ENCODE data around the gene ORC6.
A peak's percentile ranks its signal among the peaks of the same experiment; 100 is the strongest.
"Not testable (repeated sequence)": the region's sequence is repeated elsewhere in the genome, so short reads cannot be mapped to it uniquely, and the experiment has no call there.

Gene ORC6, protein sequence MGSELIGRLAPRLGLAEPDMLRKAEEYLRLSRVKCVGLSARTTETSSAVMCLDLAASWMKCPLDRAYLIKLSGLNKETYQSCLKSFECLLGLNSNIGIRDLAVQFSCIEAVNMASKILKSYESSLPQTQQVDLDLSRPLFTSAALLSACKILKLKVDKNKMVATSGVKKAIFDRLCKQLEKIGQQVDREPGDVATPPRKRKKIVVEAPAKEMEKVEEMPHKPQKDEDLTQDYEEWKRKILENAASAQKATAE

DNA sequence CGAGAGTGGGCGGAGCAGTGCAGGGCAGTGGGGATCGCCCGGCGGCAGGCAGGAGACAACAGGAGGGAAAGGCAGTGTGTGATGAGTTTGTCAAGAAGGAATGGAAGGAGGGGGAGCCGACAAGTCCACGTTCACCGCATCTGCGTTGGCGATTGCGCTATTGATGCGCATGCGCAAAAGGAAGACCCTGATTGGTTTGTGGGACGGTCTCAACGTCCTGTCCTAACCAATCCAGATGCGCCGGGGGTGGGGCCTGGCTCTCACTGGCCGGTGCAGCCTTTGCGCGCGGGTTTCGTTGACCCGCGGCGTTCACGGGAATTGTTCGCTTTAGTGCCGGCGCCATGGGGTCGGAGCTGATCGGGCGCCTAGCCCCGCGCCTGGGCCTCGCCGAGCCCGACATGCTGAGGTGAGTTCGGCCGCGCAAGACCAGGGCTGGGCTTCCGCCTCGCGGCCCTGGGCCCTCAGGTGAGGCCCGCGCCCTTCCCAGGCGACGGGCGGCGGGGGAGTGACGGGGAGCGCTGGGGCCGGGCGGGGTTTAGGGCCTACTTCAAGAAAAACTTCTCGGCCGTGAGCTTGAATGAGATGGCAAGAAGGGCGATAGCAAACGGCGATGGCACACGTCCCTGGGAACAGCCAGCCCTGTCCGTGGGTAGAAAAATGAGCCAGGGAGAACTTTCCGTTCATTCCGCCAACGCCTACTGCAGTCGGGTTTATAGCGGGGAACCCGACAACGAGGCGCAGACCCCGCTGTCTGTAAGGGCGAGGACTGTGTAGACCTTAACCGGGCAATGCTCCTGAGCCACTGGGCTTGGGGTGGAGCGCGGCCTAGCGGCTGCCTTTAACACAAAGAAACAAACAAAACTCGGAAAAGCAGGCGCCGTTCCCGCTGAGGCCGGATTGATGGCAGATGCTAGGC, at the start of gene ORC6:
Gene ORC6 (plus strand): TSS at position 295 of the 916 bp plus-strand sequence. CDS start 47 bp downstream, at position 342.
- peak; percentile 100 for DNase-seq

DNA sequence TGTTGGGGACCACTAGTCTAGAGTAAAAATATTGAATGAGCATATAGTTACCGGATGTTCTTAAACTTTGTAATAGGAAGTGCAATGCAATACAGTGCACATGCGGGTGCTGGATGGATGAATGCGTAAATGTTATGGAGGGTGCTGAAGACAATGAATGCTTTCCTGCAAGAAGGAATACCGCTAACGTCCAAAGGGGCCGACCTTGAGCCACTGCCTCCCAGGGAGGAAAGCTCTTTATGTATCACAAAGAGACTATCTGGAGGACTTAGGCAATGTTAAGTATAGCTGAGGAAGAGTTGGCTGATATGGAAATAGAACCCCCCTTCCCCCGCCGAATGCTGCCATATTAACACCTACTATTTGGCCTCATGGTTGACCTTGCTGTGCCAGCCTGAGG, 40.8 kb upstream of the ORC6 start:
- no peak for DNase-seq

DNA sequence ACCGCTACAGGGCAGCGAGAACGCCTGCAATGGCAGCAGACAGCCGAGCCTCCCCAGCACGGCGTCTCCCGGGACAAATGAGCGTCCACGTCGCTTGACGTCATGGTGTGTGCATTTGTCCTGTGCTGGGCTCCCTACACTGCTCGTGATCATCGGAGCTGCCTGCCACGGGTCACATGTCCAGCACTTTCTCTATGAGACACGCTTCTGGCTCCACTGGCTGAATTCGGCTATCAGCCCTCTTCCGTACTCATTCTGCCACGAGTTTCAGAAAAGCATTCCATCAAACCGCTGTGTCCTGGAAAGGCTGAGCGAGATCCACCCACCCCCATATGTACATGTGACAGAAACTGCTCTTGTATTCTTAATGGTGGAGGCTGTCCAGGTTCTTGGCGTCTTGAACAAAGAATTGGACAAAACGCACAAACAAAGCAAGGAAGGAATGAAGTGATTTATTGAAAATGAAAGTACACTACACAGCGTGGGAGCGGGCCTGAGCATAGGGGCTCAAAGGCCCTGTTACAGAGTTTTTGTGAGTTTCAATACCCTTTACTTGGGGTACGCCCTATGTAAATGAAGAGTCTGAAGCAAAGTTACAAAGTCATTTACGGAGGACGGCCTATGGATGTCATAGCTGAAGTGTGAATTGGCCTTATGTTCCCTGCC, 39.7 kb upstream of the ORC6 start:
- no peak for DNase-seq

DNA sequence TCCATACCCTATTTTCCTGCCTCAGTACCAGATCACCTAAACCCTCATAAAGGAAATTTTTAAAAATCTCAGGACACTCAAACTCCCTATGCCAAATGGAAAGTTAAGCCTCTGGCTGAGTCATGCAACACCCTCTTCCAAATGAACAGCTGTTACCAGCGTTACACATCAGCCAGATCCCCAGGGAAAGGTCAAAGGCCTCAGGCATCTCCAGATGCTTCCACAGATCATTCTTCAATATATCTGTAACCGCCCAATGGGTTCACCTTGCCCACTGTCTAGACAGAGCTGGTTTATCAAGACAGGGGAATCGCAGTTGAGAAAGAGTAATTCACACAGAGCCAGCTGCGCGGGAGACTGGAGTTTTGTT, 39.2 kb upstream of the ORC6 start:
- no peak for DNase-seq

DNA sequence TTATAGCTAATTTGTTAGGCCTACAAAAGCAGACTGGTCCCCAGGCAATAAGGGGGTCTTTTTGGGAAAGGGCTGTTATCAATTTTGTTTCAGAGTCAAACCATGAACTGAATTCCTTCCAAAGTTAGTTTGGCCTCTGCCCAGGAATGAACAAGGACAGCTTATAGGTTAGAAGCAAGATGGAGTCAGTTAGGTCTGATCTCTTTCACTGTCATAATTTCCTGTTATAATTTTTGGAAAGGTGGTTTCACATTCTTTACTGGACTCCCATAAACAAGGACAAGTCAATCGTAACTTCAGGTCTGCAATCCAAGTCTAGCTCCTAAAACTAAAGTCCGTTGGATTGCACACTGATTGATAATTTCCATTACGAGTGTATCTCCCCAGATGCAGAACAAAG, 38.2 kb upstream of the ORC6 start:
- DNase-seq: no peak

DNA sequence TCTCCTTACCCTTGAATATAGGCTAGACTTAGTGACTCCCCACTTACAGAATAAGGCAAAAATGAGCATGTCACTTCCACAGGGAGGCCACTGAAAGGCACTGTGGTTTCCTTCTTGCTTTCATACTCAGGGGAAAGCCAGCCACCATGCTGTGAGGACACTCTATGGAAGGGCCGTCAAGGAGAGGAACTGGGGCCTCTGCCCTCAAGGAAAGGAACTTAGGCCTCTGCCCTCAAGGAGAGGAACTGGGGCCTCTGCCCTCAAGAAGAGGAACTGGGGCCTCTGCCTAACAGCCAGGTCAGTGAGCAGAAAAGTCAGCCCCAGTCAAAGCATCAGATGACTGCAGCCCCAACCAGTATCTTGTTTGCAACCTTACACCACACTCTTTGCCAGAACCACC, 30.5 kb upstream of the ORC6 start:
- DNase-seq: no peak

DNA sequence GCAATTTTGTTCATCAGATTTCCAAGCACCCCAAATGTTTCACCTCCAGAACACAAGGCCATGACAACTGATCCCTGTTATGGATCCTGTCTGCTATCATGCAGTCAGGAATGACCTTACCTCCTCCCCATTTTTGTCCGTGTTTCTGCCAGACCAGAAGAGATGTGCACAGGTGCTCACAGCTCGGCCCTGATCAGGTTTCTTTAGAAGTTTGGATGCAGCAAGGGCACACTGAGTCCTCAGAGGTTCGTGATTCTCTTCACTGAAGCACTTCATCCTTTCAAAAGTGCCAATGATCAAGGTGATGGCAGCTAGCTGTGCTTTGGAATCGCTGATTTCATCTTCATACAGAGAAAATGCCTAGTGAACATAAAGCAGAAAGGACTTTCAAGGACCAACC, 27.3 kb upstream of the ORC6 start:
- DNase-seq: no peak

DNA sequence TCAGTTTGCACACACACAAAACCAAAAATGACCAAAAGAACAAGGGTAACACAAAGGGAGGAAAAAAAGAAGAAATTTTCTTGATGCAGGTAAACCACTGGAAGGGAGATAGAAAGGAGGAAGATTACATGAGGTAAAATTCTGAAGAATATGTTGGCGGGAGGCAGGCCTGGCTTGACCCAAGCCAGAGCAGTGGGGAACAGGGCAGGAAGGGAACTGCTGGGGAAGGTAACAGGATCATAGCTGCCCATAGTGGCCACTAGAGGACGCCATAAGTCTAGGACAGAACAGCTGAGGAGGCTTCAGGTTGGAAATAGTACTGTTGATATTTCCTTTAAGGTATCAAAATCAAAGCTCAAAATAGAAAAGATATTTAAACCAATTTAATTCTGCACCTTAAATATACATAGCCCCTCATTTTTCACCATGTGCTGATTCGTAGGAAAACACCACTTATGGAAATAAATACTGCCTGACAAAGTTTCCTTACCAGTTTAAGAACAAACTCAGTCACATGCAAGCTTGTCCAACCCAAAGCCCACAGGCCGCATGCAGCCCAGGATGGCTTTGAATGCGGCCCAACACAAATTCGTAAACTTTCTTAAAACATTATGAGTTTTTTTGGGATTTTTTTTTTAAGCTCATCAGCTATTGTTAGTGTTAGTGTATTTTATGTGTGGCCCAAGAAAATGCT, 16.0 kb upstream of the ORC6 start:
- DNase-seq: peak; percentile 61

DNA sequence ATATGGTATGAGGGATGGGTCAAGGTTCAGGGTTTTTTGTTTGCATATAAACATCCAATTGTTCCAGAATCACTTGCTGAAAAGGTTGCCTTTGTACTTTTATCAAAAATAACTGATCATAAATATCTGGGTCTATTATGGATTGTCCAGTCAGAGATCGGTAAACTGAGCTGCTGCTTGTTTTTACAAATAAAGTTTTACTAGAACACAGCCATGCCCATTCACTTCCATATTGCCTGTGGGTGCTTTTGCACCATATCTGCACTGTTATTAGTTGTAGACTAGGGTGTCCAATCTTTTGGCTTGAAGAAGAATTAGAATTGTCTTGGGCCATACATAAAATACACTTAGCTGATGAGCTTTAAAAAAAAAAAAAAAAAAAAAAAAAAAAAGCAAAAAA, 11.5 kb upstream of the ORC6 start:
- not testable (repeated sequence) for DNase-seq

DNA sequence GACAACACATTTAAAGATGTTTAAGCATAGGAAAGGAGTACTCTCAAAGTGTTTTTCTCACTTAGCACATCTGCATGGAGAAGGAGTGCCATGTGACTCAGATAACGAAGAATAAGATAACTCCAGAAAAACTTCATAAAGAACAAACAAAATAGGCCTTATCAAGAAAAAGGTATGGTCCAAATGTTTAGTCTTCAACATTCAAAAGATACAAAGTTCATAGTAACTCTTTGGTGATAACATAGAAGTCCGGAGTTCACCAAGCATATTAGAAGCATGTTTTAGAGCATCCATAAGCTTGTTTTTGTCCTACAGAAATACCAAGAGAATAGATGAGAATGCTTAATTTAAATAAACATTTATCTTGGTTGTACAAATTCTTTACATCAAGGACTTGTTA, 7.6 kb upstream of the ORC6 start:
- not testable (repeated sequence) for DNase-seq

DNA sequence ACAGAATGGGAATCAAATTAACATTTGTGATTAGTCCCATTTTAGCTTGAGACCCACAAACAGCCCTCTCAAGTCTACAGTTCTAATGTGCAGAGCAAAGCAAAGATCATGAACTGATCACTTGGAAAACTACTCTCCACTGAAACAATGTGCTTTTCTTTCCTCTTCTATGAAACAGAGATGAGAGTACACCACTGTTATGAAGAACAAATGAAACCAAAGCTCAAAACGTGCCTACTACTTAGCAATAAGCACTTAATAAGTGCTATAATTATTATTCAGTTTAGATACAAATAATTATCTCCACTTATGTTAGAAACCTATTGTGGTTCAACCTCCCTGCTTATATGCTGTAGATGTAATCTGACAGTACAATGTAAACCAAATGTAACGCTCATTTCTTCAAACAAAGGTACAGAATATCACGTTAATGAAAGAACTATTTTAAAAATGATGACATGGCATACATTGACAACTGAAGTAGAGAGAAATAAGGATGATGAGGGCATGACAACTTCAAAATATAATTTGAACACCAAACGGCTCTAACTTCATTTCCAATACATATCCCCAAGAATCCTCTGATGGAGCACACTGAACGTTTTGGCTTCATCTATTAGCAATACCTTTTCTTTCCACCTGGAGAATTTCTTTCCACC, 2.5 kb upstream of the ORC6 start:
- DNase-seq: no peak

DNA sequence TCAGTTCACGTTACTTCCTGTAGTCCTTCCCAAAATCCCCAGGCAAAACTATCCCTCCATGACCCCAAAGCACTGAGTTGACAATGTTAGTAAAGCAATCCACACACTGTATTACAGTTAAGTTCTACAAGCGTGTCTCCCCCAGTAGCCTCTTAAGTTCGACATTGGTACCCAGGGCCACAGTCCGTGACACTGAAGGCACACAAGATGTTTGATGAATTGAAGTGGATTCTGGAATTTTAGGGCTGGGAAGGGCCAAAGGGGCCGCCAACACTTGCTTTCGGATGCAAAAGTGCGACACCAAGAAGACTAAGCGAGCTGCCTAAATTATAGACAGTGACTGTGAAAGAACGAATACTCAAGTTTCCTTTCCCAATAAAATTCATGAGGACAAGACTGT, 2.0 kb upstream of the ORC6 start:
- no peak for DNase-seq

DNA sequence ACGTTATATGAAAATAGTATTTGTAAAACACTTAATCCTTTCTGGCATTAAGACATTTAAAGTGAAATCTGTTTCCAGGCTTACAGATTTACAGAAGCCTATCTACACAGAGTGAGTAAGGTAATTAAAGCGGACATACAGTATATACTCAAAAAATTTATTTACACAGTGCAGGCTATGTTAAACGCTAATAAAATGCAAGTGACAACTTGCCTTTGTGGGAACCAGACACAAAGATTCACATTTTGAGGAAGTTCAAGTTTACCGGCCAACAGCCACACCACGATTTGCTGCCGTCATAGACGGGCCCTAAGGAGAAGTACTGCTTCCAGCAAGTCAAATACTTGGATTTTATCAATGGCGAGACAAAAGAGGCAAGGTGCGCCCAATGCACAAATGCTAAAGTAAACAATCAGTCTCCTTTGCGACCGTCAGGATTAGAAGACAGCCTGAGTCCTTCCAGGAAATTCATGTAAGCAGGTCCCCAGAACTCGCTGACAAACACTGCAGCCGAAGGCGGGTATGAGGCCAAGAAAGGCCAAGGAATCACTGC, 1.3 kb upstream of the ORC6 start:
- DNase-seq: no peak

DNA sequence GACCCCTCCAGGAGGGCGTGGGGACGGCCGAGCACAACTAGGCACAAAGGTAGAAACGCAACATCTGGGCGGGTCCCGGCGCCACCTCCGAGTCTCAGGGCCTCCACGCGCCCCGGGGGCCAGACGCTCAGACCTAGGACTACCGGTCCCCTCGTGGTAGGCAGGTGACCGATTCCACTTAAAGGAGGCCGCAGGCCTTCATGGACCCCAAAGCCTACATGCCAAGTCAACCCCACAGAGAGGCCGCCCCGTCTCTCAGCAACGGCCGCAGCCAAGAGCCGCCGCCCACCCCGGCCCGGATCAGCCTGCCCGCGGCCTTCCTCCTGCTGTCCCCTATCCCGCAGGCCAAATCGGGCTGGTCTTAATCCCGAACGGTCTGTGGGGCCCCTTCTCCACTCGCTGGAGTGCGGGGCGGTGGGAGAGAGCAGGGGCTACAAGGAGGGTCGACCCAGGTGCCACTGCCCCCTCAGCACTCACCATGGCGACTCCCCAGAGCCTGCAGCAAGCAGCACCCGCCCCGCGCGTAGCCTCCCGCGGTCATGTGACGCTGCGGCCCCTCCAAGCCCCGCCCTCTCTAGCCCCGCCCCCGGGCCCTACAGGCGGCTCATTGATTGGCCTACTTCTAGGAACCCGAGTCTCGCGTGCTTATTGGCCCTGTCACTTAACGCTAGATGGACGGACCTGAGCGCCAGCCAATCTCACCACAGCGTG, 650 bp upstream of the ORC6 start, which contains the start of gene VPS35:
Gene VPS35 (minus strand): TSS at position 525 of the 711 bp plus-strand sequence. CDS start 45 bp downstream, at position 480.
- no peak for DNase-seq

DNA sequence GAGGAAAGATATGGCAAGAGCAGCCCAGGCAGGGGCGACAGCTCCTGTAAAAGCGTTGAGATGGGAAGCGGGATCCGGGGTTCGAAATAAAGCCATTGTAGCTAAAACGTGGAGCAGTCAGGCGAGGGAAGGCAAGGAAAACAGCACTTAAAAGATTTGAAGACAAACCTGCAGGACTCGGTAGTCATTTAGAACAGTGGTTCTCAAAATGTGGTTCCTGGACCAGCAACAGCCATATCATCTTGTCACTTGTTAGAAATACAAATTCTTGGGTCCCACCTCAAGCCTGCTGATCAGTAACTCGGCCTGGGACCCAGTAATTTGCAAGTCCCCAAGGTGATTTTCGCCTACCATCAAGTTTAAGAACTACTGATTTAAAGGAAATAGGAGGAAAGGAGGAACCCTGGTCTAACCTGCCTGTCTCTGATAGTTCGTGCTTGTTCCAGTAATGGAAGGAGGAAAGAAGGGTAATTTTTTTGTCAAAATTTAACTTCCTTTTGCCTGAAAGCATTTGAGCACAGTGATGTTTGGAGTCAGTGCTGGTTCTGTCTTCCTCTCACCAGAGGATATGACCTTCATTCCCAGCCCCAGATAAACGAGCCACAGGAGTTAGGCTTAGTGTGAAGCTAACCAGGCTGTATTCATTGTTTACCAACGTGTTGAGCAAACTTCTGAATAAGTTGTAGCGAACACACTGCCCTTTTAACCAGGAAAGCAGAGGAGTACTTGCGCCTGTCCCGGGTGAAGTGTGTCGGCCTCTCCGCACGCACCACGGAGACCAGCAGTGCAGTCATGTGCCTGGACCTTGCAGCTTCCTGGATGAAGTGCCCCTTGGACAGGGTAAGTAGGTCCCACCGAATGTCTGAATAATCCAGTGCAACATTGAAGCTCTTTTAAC, 1.1 kb downstream of the ORC6 start:
- DNase-seq: no peak

DNA sequence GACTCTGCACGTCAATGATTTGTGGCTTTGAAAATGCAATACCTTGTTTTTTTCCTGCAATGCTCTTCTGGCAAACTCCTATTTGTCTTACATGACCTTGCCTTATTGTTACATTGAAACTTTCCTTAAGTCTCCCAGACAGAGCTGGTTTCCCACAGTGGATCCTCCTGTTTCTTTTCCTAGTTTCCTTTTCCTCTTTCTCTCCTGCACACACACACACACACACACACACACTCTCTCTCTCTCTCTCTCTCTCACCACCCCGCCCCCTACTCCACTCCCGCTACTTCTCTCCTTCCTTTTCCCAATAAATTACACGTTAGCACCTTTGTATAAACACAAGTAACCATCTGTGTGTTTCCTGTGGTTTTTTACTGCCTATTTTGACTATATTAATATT, 2.3 kb downstream of the ORC6 start:
- no peak for DNase-seq

DNA sequence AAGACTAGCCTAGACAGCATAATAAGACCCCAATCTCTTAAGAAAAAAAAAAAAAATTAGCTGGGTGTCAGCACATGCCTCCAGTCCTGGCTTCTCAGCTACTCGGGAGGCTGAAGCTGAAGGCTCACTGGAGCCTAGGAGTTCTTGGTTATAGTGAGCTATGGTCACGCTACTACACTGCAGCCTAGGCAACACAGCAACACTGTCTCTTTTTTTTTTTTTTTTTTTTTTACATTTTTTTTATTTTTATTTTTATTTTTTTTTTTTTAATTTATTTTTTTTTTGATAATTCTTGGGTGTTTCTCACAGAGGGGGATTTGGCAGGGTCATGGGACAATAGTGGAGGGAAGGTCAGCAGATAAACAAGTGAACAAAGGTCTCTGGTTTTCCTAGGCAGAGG, 4.1 kb downstream of the ORC6 start:
- DNase-seq: no peak

DNA sequence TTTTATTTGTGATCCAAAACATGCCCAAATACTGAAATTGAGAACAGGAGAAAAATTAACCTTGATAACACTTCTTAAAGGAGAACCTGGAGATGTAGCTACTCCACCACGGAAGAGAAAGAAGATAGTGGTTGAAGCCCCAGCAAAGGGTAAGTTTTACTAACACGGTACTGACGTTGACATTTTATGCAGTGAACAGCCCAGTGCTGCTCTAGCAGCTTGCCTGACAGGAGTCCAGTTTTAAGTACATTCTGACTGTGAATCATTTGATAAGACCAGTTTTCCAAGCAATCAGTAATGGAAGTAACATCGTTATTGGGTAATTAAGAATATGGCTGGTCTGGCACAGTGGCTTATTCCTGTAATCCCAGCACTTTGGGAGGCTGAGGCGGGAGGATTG, 6.5 kb downstream of the ORC6 start:
- DNase-seq: no peak

DNA sequence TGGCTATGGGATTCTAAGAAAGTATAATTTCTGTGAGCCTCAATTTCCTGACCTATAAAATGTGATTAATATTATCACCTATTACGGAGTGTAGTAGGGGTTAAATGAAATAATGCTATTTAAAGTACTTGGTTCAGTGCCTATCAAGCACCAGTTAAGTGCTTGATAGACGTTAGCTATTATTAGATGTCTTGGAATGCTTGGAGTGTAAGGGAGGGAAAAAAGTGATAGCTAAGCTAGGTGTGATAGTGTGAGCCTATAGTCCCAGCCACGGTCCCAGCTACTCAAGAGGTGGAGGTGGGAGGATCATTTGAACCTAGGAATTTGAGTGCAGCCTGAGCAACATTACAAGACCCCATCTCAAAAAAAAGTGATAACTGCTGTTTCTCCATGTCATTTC, 7.5 kb downstream of the ORC6 start:
- no peak for DNase-seq

DNA sequence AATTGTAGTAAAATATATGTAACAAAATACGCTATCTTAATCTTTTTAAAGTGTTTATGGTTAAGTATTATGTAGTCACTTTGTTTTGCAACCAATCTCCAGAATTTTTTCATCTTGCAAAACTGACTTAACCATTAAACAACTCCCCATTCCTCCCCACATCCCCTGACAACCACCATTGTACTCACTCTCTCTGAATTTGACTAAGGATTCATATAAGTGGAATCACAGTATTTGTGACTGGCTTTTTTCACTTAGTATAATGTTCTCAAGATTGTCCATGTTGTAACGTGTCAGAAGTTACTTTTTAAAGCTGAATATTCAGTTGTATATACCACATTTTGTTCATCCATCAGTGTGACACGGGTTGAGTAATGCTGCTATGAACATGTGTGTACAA, 10.6 kb downstream of the ORC6 start:
- no peak for DNase-seq

DNA sequence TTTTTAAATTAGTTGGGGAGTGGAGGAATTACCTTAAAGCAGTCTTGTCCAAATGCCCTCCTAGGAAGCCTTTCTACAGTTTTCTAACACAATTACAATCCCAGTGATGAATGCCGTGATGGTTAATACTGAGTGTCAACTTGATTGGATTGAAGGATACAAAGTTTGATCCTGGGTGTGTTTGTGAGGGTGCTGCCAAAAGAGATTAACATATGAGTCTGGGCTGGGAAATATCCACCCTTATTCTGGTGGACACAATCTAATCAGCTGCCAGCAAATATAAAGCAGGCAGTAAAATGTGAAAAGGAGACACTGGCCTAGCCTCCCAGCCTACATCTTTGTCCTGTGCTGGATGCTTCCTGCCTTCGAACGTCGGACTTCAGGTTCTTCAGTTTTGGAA, 12.2 kb downstream of the ORC6 start:
- no peak for DNase-seq

All from activated CD8-positive, alpha-beta memory T cell treated with anti-CD3 and anti-CD28 coated beads for 24 hours (primary cell).